ENCODE results near the gene KLHL41. TPM values are rescaled to one million over a fixed set of nuclear protein-coding genes. Genes with fewer than 3 reads are reported as not detected.
"Not testable (repeated sequence)": the region's sequence is repeated elsewhere in the genome, so short reads cannot be mapped to it uniquely, and the experiment has no call there.

KLHL41 gene
- total RNA-seq, 3 donors from 2014 or later (not counting 1 experiment from before 2014, with no cell fraction given): not detected

- DNase-seq (no peak), ATAC-seq (no peak)
- no peak for TF ChIP-seq CTCF (IDR thresholded peaks at IDR 0.05)
- no peaks in the 10 kb centered on the region for H3K4me1 ChIP-seq (ENCODE audit: control insufficient read depth, insufficient read depth, low read length)
- Mint-ChIP-seq H3K4me3 (no peak overlapping the region), H3K4me1 (no peaks in the 10 kb centered on the region), H3K9me3 (no peaks in the 10 kb centered on the region), H3K27me3 (ENCODE audit: low read depth in 2 of 2) (peaks cover 0 to 8% of the 10 kb centered on the region in 2 donors), H3K36me3 (no peaks in the 10 kb centered on the region), H3K27ac (no peak overlapping the region)
- H3K27ac ChIP-seq (ENCODE audit: low read length): no peak overlapping the region
- no peaks in the 10 kb centered on the region for H3K36me3 ChIP-seq (ENCODE audit: control insufficient read depth, insufficient read depth, low read length)
- H3K4me3 ChIP-seq (ENCODE audit: low read length): no peak overlapping the region
- no peaks in the 10 kb centered on the region for H3K9me3 ChIP-seq (ENCODE audit: control insufficient read depth, insufficient read depth, low read length)
- intact Hi-C loops (cut with micrococcal nuclease): no loop called here
- WGBS (ENCODE audit: insufficient coverage): 94% methylated on average over 2 of the region's 3 CpGs
- H3K27me3 ChIP-seq (ENCODE audit: control insufficient read depth, insufficient read depth, low read length): no peaks in the 10 kb centered on the region
Observed at GRCh38 chr2:169513926-169514325, 4.4 kb downstream of the KLHL41 start.

- not testable (repeated sequence) for H3K4me3 Mint-ChIP-seq
- 100% methylated on average over 4 of the region's 7 CpGs for WGBS (ENCODE audit: insufficient coverage)
Observed at GRCh38 chr2:169514758-169515157, 5.3 kb downstream of the KLHL41 start.

GRCh38 chr2:169516488-169516995 is 7.0 kb downstream of the KLHL41 start:
- ATAC-seq; H3K4me1 Mint-ChIP-seq; H3K36me3 Mint-ChIP-seq; H3K9me3 ChIP-seq (ENCODE audit: control insufficient read depth, insufficient read depth, low read length); H3K27me3 Mint-ChIP-seq (ENCODE audit: low read depth in 2 of 2); H3K4me3 Mint-ChIP-seq; H3K27me3 ChIP-seq (ENCODE audit: control insufficient read depth, insufficient read depth, low read length); DNase-seq; H3K36me3 ChIP-seq (ENCODE audit: control insufficient read depth, insufficient read depth, low read length); H3K27ac ChIP-seq (ENCODE audit: low read length); H3K4me1 ChIP-seq (ENCODE audit: control insufficient read depth, insufficient read depth, low read length); intact Hi-C loops (cut with micrococcal nuclease); H3K9me3 Mint-ChIP-seq; H3K27ac Mint-ChIP-seq; H3K4me3 ChIP-seq (ENCODE audit: low read length): not testable (repeated sequence)
- 92% methylated on average over 10 of the region's 10 CpGs for WGBS (ENCODE audit: insufficient coverage)

More at GRCh38 chr2:169514758-169515157, 5.3 kb downstream of the KLHL41 start:
- H3K27ac ChIP-seq (ENCODE audit: low read length); H3K4me1 ChIP-seq (ENCODE audit: control insufficient read depth, insufficient read depth, low read length); H3K4me1 Mint-ChIP-seq; H3K36me3 ChIP-seq (ENCODE audit: control insufficient read depth, insufficient read depth, low read length); H3K4me3 ChIP-seq (ENCODE audit: low read length); DNase-seq; ATAC-seq; H3K9me3 Mint-ChIP-seq; intact Hi-C loops (cut with micrococcal nuclease); H3K9me3 ChIP-seq (ENCODE audit: control insufficient read depth, insufficient read depth, low read length); H3K27me3 Mint-ChIP-seq (ENCODE audit: low read depth in 2 of 2); H3K36me3 Mint-ChIP-seq; H3K27ac Mint-ChIP-seq; H3K27me3 ChIP-seq (ENCODE audit: control insufficient read depth, insufficient read depth, low read length): not testable (repeated sequence)

GRCh38 chr2:169520896-169521295 is 11.4 kb downstream of the KLHL41 start:
- H3K27me3 Mint-ChIP-seq (ENCODE audit: low read depth in 2 of 2): no peaks in the 10 kb centered on the region
- no peaks in the 10 kb centered on the region for H3K4me1 Mint-ChIP-seq
- Histone ChIP-seq H3K27ac (ENCODE audit: low read length) (no peak overlapping the region), H3K9me3 (ENCODE audit: control insufficient read depth, insufficient read depth, low read length) (no peaks in the 10 kb centered on the region), H3K4me3 (ENCODE audit: low read length) (no peak overlapping the region), H3K36me3 (ENCODE audit: control insufficient read depth, insufficient read depth, low read length) (no peaks in the 10 kb centered on the region), H3K27me3 (ENCODE audit: control insufficient read depth, insufficient read depth, low read length) (no peaks in the 10 kb centered on the region), H3K4me1 (ENCODE audit: control insufficient read depth, insufficient read depth, low read length) (no peaks in the 10 kb centered on the region)
- no peak overlapping the region for H3K4me3 Mint-ChIP-seq
- intact Hi-C loops (cut with micrococcal nuclease): no loop called here
- ATAC-seq: no peak
- H3K36me3 Mint-ChIP-seq: no peaks in the 10 kb centered on the region
- no peak for DNase-seq
- no peak overlapping the region for H3K27ac Mint-ChIP-seq
- no peak for TF ChIP-seq CTCF (IDR thresholded peaks at IDR 0.05)
- H3K9me3 Mint-ChIP-seq: no peaks in the 10 kb centered on the region
